ENCODE results near the gene ANO1.

The ANO1 gene

DNA sequence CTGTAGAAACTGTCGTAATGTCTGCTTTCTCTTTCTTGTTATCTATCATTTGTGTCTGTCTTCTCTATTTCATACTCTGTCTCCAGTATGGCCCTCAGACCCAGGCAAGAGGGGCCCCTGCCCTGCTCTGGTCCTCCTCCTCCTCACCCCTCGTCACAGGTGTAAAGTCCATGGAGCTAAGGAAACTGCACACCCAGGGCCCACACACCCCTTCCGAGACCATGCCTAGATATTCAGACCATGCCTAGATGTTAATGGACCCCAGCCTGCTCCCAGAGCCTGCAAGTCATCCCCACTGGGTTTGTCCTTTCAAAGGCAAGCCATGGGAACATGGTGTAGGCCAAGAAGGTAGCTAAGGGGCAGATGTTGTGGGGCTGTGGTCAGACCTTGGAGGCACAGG lies 24.1 kb upstream of the ANO1 start:
- DNase-seq = no peak

DNA sequence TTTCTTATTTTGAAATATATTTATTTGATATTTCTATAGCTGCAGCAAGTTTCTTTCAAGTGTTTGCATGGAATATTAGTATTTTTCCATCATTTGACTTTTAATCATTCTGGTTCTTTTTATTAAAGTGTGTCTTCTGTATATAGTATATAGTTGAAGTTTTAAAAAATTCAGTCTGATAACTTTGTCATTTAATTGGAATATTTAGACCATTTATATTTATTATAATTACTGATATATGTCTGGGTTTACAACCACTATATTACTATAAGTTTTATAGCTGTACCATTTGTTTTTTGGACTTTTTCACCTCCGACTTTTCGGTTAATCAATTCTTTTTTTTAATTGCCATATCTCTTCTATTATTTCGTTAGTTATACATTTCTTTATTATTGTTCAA lies 22.7 kb upstream of the ANO1 start:
- DNase-seq = no peak

GRCh38 chr11:70057080-70057479 lies 21.0 kb upstream of the ANO1 start:
- DNase-seq = no peak

GRCh38 chr11:70059971-70060370 lies 18.1 kb upstream of the ANO1 start:
- no peak for DNase-seq

DNA sequence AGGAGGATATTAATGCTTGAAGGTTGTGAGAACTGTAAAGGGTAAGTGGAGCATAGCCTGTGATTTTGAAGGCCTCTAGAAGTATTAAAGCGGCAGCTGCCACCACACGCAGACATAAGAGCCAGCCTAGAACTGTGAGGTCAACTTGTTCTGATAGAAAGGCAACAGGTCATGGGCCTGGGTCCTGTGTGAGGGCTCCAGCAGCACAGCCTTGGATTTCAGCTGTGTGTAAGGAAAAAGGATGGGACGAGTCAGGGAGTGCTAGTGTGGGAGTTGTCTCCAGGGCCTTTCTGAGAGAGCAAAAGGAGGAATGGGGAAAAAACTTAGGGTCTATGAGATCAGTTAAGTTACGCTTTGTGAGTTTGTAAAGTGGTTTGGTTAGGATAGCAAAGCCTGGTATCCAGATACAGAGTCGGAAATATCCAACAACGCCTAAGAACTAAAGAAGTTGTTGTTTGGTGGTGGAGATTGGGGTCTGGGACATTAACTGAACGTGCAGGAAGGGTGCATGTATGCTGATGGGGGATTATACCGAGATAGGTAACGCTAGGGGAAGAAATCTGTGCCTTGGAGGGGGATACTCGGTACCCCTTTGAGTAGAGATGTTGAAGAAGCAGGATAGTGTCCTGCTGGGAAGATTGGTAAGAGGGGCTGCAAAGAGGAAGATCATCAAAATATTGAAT lies 17.4 kb upstream of the ANO1 start:
- no peak for DNase-seq

DNA sequence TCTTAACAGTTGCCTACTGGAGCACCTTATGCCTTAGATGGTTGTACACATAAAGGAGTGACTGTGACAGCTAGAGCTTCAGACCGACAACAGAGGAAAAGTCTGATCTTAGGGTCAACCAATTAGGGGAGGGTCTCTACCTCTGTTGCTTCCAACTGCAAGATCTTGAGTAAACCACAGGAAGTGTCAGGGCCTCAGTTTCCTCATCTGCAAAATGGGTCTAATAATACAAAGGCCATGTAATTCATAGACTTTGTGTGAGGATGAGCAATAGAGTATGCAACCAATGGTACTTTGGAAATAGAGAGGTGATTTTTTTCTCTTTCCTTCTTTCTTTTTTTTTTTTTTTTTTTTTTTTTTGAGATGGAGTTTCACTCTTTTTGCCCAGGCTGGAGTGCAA lies 16.4 kb upstream of the ANO1 start:
- no peak for DNase-seq

- no peak for DNase-seq
Measured at GRCh38 chr11:70063121-70063520, 15.0 kb upstream of the ANO1 start.

GRCh38 chr11:70063555-70063954 lies 14.6 kb upstream of the ANO1 start:
- no peak for DNase-seq

DNA sequence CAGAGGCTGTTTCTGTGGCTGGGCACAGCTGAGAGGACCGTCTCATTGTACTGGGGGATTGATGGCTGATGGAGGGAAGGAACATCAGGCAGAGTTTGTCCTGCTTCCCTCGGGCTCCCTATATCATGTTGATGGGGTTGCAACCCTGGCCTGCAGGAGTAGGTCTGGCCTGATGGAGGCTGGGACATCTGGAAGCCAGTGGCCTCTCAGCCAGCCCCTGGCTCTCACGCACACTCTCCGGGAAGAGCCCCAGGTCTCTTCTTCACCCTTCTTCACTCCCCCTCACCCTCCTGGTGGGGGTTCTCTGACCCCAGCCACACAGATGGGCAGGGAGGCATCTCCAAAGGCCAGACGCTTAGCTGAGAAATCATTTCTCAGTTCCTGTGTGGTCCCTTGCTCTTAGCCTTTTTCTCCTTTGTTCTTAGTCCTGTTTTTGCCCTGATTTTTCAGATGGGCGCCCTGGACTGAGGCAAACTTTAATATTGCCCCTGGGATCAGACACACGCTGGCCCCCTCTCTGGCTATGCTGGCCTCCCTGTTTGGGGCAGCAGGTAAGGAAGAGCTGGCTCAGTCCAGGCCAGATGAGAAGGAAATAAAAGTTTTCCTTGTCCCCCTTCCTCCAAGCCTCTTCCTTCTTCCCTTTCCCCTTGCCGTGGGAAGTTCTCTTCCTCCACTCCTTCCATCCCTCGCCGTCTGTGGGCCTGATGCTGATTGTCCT lies 13.9 kb upstream of the ANO1 start:
- DNase-seq = no peak

GRCh38 chr11:70064726-70065317 lies 13.3 kb upstream of the ANO1 start:
- no peak for DNase-seq

GRCh38 chr11:70065318-70066135 lies 12.6 kb upstream of the ANO1 start:
- no peak for DNase-seq

- DNase-seq = no peak
Measured at GRCh38 chr11:70066136-70066520, 12.0 kb upstream of the ANO1 start.

DNA sequence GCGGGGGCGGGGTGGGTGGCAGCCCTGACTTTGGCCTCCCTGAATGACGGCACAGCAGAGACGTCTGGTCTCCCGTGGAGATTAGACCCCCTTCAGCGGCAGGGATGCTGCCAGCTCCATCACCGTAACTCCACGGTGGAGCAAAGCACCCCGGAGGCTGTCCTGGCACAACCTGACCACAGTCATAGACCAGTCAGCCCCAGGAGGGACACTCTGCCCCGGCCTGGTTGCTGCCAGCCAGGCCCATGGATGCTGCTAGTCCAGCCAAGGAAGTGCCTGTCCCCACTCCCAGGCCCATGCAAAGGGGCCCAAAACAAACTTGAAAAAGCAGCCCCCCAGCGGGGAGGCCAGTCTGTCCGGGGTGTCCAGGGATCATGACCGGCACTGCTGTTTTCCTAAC lies 11.5 kb upstream of the ANO1 start:
- no peak for DNase-seq

GRCh38 chr11:70067036-70067435 lies 11.1 kb upstream of the ANO1 start:
- no peak for DNase-seq

DNA sequence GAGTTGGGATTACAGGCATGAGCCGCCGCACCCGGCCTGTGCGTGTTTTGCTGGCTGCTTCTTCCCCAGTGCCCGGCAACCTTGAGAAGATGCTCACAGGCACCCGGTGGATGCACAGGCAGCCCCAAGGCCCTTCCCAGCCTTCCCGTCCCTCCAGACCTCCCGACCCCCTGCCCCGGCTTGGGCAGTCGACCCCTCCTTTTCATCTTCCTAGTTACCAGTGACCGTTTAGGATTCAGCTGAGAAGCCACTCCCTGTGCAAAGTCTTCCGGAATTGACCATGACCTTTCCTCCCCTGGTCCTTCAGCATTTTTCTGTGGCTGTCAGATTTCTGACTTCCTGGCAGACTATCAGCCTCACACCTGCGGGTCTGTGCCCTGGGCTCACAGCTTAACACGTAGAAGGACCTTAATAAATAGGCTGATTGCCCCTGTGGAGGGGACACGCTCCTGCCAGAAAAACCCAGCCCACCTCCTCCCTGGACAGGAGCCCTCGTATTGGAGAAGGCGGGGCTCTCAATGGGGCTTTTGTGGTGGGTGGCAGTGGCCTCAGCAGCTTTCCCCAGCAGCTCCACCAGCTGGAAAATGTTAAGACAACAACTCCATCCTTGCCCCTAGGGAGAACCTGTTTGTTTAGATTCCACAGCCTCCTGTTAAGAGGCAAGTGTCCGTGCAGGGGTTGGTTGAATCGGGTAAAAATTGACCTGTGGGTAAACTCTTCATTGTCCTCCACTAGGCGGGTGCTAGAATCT lies 10.4 kb upstream of the ANO1 start:
- no peak for DNase-seq

- DNase-seq = no peak
Measured at GRCh38 chr11:70068345-70068744, 9.8 kb upstream of the ANO1 start.

DNA sequence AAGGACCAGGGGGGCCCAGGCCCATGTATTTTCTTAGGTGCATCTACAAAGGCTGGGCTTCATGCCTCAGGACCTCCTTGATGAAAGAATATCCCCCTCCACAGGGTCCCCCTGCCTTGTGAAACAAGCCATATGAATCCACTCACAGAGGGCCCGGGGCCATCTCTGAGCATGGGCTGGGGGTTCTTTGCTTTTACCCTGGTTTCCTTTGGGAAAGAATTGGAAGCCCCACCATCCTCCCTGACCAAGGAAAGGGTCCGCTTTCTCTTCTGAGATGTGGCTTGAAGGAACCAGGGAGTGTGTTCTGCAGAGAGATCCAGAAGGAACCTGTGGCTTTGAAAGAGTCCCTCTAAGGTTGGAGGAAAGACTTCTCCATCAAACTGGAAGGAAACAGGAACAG lies 9.2 kb upstream of the ANO1 start:
- DNase-seq = no peak

- no peak for DNase-seq
Measured at GRCh38 chr11:70070706-70071105, 7.4 kb upstream of the ANO1 start.

- no peak for DNase-seq
Measured at GRCh38 chr11:70071996-70072395, 6.1 kb upstream of the ANO1 start.

- DNase-seq = no peak
Measured at GRCh38 chr11:70072461-70072860, 5.7 kb upstream of the ANO1 start.

DNA sequence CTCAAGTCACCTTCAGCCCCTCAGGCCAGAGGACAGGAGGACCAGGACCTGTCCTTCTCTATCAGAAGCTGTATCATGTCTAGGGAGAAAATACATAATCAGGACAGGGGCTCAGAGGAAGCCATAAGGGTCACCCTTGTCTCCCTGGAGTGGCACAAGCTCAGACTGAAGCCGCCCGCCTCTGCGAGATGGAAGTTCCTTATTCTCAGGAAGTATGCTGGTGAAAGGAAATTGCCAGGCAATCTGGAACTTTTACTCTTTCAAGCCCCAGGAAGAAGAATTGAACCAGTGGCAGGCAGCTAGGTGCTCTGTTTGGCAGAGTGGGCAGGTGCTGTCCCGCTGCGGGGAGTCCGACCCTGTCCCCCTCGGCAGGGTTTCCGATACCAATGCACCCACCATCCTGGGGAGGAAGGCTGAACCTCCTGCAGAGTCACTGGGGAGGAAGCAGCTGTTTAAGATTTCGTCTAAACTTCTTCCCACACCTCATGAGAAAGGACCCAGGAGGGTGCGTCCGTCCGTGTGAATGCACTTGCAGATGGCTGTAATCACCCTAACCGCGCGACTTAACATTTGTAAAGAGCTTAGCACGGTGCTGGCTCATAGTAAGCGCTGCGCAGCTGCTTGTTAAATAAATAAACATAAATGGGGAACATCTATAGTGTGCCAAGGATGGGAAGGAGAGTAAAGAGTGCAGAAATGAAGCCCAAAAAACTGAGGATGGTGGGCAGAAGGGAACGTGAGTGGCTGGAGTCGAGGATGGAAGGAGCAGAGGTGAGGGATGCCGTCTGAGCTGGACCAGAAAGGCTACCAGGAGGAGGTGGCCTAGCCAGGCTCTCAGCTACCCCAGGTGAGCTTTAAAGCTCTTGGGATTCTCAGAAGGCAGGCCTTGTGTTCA lies 5.0 kb upstream of the ANO1 start:
- no peak for DNase-seq

GRCh38 chr11:70073871-70074371 lies 4.2 kb upstream of the ANO1 start:
- DNase-seq = no peak

Measured in activated CD4-positive, alpha-beta T cell treated with anti-CD3 and anti-CD28 coated beads, Interleukin-2, amount 50 U/mL, for 16 hours (primary cell).